ENCODE results near the gene BMPR1B.

Gene BMPR1B

DNA sequence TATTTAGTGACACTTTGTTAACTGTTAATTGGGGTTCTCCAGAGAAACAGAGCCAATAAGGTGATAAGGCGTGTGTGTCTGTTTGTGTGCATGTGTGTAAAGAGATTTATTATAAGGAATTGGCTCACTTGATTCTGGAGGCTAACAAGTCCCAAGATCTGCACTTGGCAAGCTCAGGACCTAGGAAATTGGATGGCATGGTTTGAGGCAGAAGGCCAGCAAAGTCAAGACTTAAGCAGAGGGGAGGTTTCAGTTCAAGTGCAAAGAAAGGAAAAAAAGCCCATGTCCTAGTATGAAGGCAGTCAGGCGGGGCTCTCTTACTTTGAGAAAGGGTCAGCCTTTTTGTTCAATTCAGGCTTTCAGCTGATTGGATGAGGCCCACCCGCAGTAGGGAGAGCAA, 314.1 kb downstream of the BMPR1B start:
- Histone ChIP-seq H2BK120ac (ENCODE audit: low read depth, low read length) (no peak overlapping the region), H3K14ac (ENCODE audit: low read length) (no peak overlapping the region), H3K27me3 (ENCODE audit: control insufficient read depth in 3 of 3, insufficient read depth in 3 of 3, low read depth in 1 of 3, low read length in 3 of 3) (no peaks in the 10 kb centered on the region), H2BK12ac (ENCODE audit: low read length) (no peak overlapping the region), H3K4ac (ENCODE audit: low read length) (no peak overlapping the region), H2AFZ (ENCODE audit: low read length) (no peak overlapping the region), H3K9ac (ENCODE audit: low read depth, low read length, poor library complexity) (no peak overlapping the region), H2BK15ac (ENCODE audit: low read length) (no peak overlapping the region), H3K4me3 (ENCODE audit: low read length in 2 of 2) (no peak overlapping the region), H2BK5ac (ENCODE audit: low read length) (no peak overlapping the region), H3K27ac (replicated peaks; ENCODE audit: low read length) (no peak overlapping the region), H2AK5ac (ENCODE audit: low read depth, low read length) (no peak overlapping the region), H3K18ac (ENCODE audit: low read length) (no peak overlapping the region), H3K23ac (ENCODE audit: low read depth, low read length, poor library complexity) (no peak overlapping the region), H3K4me2 (ENCODE audit: insufficient read depth, low read length, poor library complexity, severe bottlenecking) (no peak overlapping the region), H4K91ac (ENCODE audit: low read depth, low read length, poor library complexity) (no peak overlapping the region), H4K8ac (ENCODE audit: low read depth, low read length) (no peak overlapping the region), H3K9me3 (replicated peaks in 1 of 2; ENCODE audit: control insufficient read depth in 2 of 2, insufficient read depth in 1 of 2, low read depth in 1 of 2, low read length in 2 of 2) (peaks cover 0 to 25% of the 10 kb centered on the region in 2 donors), H3K4me1 (ENCODE audit: control insufficient read depth in 2 of 2, insufficient read depth in 1 of 2, low read depth in 1 of 2, low read length in 2 of 2) (peaks cover 0 to 10% of the 10 kb centered on the region in 2 donors), H3K79me1 (ENCODE audit: low read depth, low read length) (no peaks in the 10 kb centered on the region), H3K36me3 (replicated peaks in 1 of 2; ENCODE audit: control insufficient read depth in 2 of 2, insufficient read depth in 2 of 2, low read length in 2 of 2) (peaks cover 0 to 31% of the 10 kb centered on the region in 2 donors)
- no CpG with 5 or more reads among the region's 3 CpGs for WGBS, 2 donors (ENCODE audit: extremely low coverage in 2 of 2, insufficient read length in 2 of 2, insufficient replicate concordance in 1 of 2)
- DNase-seq (ENCODE audit: low spot score), result no peak

DNA sequence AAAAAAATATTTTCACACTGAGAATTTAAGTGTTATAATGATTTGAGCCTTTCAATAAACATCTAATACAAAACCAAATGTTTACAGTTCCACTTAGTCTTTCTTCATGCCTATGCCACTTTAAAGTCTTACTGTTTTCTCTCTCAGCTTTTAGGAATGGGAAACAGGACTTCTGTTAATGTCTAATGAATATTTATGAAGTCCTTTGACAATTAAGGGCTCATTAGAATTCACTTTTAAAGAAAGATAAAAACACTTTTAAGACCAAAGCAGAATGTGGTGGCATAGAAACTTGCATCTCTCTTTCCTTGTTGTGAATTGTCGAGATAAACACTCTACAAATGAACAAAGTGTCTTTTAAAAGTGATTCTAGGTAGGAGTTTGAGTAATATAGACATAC, 315.9 kb downstream of the BMPR1B start:
- no CpG with 5 or more reads among the region's 1 CpG for WGBS, 2 donors (ENCODE audit: extremely low coverage in 2 of 2, insufficient read length in 2 of 2, insufficient replicate concordance in 1 of 2)
- Histone ChIP-seq H3K9me3 (replicated peaks in 1 of 2; ENCODE audit: control insufficient read depth in 2 of 2, insufficient read depth in 1 of 2, low read depth in 1 of 2, low read length in 2 of 2) (peaks cover 0 to 10% of the 10 kb centered on the region in 2 donors), H3K4me3 (ENCODE audit: low read length in 2 of 2) (no peak overlapping the region), H2AK5ac (ENCODE audit: low read depth, low read length) (no peak overlapping the region), H3K27me3 (ENCODE audit: control insufficient read depth in 3 of 3, insufficient read depth in 3 of 3, low read depth in 1 of 3, low read length in 3 of 3) (no peaks in the 10 kb centered on the region), H3K79me1 (ENCODE audit: low read depth, low read length) (no peaks in the 10 kb centered on the region), H3K14ac (ENCODE audit: low read length) (no peak overlapping the region), H3K4me1 (ENCODE audit: control insufficient read depth in 2 of 2, insufficient read depth in 1 of 2, low read depth in 1 of 2, low read length in 2 of 2) (peaks cover 0 to 10% of the 10 kb centered on the region in 2 donors), H2BK12ac (ENCODE audit: low read length) (no peak overlapping the region), H2BK15ac (ENCODE audit: low read length) (no peak overlapping the region), H3K23ac (ENCODE audit: low read depth, low read length, poor library complexity) (no peak overlapping the region), H4K91ac (ENCODE audit: low read depth, low read length, poor library complexity) (no peak overlapping the region), H2BK5ac (ENCODE audit: low read length) (no peak overlapping the region), H3K36me3 (replicated peaks in 1 of 2; ENCODE audit: control insufficient read depth in 2 of 2, insufficient read depth in 2 of 2, low read length in 2 of 2) (peaks cover 0 to 17% of the 10 kb centered on the region in 2 donors), H3K18ac (ENCODE audit: low read length) (no peak overlapping the region), H3K9ac (ENCODE audit: low read depth, low read length, poor library complexity) (no peak overlapping the region), H3K27ac (replicated peaks; ENCODE audit: low read length) (no peak overlapping the region), H2AFZ (ENCODE audit: low read length) (no peak overlapping the region), H4K8ac (ENCODE audit: low read depth, low read length) (no peak overlapping the region), H3K4ac (ENCODE audit: low read length) (no peak overlapping the region), H3K4me2 (ENCODE audit: insufficient read depth, low read length, poor library complexity, severe bottlenecking) (no peak overlapping the region), H2BK120ac (ENCODE audit: low read depth, low read length) (no peak overlapping the region)
- DNase-seq (ENCODE audit: low spot score), result no peak

DNA sequence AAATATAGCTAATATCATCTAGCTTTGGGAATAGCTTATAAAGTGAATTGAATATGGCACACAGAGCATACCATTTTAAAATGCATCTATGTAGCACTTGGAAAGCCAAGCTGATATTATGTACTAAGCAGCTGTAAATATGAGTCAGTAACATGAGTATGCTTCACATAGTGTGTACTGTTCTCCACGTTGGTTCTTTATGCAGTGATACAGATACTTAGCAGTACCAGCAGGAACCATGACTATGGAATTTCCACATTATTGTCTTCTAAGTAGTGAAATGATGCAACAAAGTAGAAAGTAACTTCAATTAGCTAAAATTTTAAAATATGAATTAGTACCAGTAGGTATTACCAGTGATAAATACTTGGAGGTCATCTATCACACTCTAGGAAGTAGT, 320.1 kb downstream of the BMPR1B start:
- no peak overlapping the region for H3K18ac ChIP-seq (ENCODE audit: low read length)
- no peak overlapping the region for H3K9ac ChIP-seq (ENCODE audit: low read depth, low read length, poor library complexity)
- no peak for DNase-seq (ENCODE audit: low spot score)
- H3K36me3 ChIP-seq (replicated peaks in 1 of 2; ENCODE audit: control insufficient read depth in 2 of 2, insufficient read depth in 2 of 2, low read length in 2 of 2), result peaks cover 0 to 40% of the 10 kb centered on the region in 2 donors
- no CpG with 5 or more reads among the region's 1 CpG for WGBS, 2 donors (ENCODE audit: extremely low coverage in 2 of 2, insufficient read length in 2 of 2, insufficient replicate concordance in 1 of 2)
- no peak overlapping the region for H4K91ac ChIP-seq (ENCODE audit: low read depth, low read length, poor library complexity)
- H2BK12ac ChIP-seq (ENCODE audit: low read length), result no peak overlapping the region
- no peak overlapping the region for H2BK15ac ChIP-seq (ENCODE audit: low read length)
- no peak overlapping the region for H3K27ac ChIP-seq (replicated peaks; ENCODE audit: low read length)
- H3K9me3 ChIP-seq (replicated peaks in 1 of 2; ENCODE audit: control insufficient read depth in 2 of 2, insufficient read depth in 1 of 2, low read depth in 1 of 2, low read length in 2 of 2), result no peaks in the 10 kb centered on the region
- H3K4me1 ChIP-seq (ENCODE audit: control insufficient read depth in 2 of 2, insufficient read depth in 1 of 2, low read depth in 1 of 2, low read length in 2 of 2), result peaks cover 0 to 10% of the 10 kb centered on the region in 2 donors
- H3K27me3 ChIP-seq (ENCODE audit: control insufficient read depth in 3 of 3, insufficient read depth in 3 of 3, low read depth in 1 of 3, low read length in 3 of 3), result no peaks in the 10 kb centered on the region
- H3K4ac ChIP-seq (ENCODE audit: low read length), result no peak overlapping the region
- H3K4me2 ChIP-seq (ENCODE audit: insufficient read depth, low read length, poor library complexity, severe bottlenecking), result no peak overlapping the region
- no peak overlapping the region for H3K23ac ChIP-seq (ENCODE audit: low read depth, low read length, poor library complexity)
- no peak overlapping the region for H4K8ac ChIP-seq (ENCODE audit: low read depth, low read length)
- H3K14ac ChIP-seq (ENCODE audit: low read length), result no peak overlapping the region
- no peak overlapping the region for H3K4me3 ChIP-seq (ENCODE audit: low read length in 2 of 2)
- H2BK120ac ChIP-seq (ENCODE audit: low read depth, low read length), result no peak overlapping the region
- H2BK5ac ChIP-seq (ENCODE audit: low read length), result no peak overlapping the region
- no peak overlapping the region for H2AK5ac ChIP-seq (ENCODE audit: low read depth, low read length)
- H3K79me1 ChIP-seq (ENCODE audit: low read depth, low read length), result no peaks in the 10 kb centered on the region
- H2AFZ ChIP-seq (ENCODE audit: low read length), result no peak overlapping the region

DNA sequence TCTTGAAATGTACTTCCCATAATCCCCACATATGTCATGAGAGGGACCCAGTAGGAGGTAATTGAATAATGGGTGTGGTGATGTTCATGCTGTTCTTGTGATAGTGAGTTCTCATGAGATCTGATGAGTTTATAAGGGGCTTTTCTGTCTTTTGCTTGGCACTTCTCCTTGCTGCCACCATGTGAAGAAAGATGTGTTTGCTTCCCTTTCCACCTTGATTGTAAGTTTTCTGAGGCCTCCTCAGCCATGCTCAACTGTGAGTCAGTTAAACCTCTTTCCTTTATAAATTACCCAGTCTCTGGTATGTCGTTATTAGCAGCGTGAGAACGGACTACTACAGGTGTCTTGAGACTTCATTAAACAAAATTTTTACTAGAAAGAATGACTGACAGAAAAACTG, 323.2 kb downstream of the BMPR1B start:
- Histone ChIP-seq H2BK120ac (ENCODE audit: low read depth, low read length) (no peak overlapping the region), H4K8ac (ENCODE audit: low read depth, low read length) (no peak overlapping the region), H3K4me2 (ENCODE audit: insufficient read depth, low read length, poor library complexity, severe bottlenecking) (no peak overlapping the region), H3K4me1 (ENCODE audit: control insufficient read depth in 2 of 2, insufficient read depth in 1 of 2, low read depth in 1 of 2, low read length in 2 of 2) (peaks cover 2% of the 10 kb centered on the region in 2 donors), H4K91ac (ENCODE audit: low read depth, low read length, poor library complexity) (no peak overlapping the region), H3K18ac (ENCODE audit: low read length) (no peak overlapping the region), H3K79me1 (ENCODE audit: low read depth, low read length) (no peaks in the 10 kb centered on the region), H3K36me3 (replicated peaks in 1 of 2; ENCODE audit: control insufficient read depth in 2 of 2, insufficient read depth in 2 of 2, low read length in 2 of 2) (peaks cover 0 to 54% of the 10 kb centered on the region in 2 donors), H2BK5ac (ENCODE audit: low read length) (no peak overlapping the region), H3K14ac (ENCODE audit: low read length) (no peak overlapping the region), H3K9ac (ENCODE audit: low read depth, low read length, poor library complexity) (no peak overlapping the region), H3K4me3 (ENCODE audit: low read length in 2 of 2) (no peak overlapping the region), H3K9me3 (replicated peaks in 1 of 2; ENCODE audit: control insufficient read depth in 2 of 2, insufficient read depth in 1 of 2, low read depth in 1 of 2, low read length in 2 of 2) (no peaks in the 10 kb centered on the region), H3K4ac (ENCODE audit: low read length) (no peak overlapping the region), H3K27ac (replicated peaks; ENCODE audit: low read length) (no peak overlapping the region), H2BK12ac (ENCODE audit: low read length) (no peak overlapping the region), H2AK5ac (ENCODE audit: low read depth, low read length) (no peak overlapping the region), H2AFZ (ENCODE audit: low read length) (no peak overlapping the region), H3K27me3 (ENCODE audit: control insufficient read depth in 3 of 3, insufficient read depth in 3 of 3, low read depth in 1 of 3, low read length in 3 of 3) (peaks cover 0 to 2% (median 0%) of the 10 kb centered on the region in 3 experiments), H2BK15ac (ENCODE audit: low read length) (no peak overlapping the region), H3K23ac (ENCODE audit: low read depth, low read length, poor library complexity) (no peak overlapping the region)
- WGBS, 2 donors (ENCODE audit: extremely low coverage in 2 of 2, insufficient read length in 2 of 2, insufficient replicate concordance in 1 of 2), result no CpG with 5 or more reads among the region's 3 CpGs
- DNase-seq (ENCODE audit: low spot score), result no peak
